Activated T-cell treated with anti-CD3 and anti-CD28 coated beads, Interleukin-2, amount 50 U/mL, for 1 hour (primary cell): ENCODE measurements around the gene C4orf54.

Experiments
- DNase-seq: peaks from one replicate; pipeline ENCODE4 v3.0.0-alpha.2; 2020

C4orf54 gene

GRCh38 chr4:99617374-99617773 lies 40.3 kb downstream of the C4orf54 start:
- no peak for DNase-seq

GRCh38 chr4:99615170-99615820 lies 42.3 kb downstream of the C4orf54 start:
- DNase-seq: no peak

- no peak for DNase-seq
These were observed 43.1 kb downstream of the C4orf54 start for GRCh38 chr4:99614491-99614890.

GRCh38 chr4:99612704-99613103 lies 44.9 kb downstream of the C4orf54 start:
- no peak for DNase-seq

GRCh38 chr4:99612281-99612680 lies 45.3 kb downstream of the C4orf54 start:
- DNase-seq: no peak

- no peak for DNase-seq
These were observed 46.9 kb downstream of the C4orf54 start for GRCh38 chr4:99610605-99611175.

- no peak for DNase-seq
These were observed 49.2 kb downstream of the C4orf54 start for GRCh38 chr4:99608417-99608816.
